ENCODE data around the gene FAM222A.

DNA sequence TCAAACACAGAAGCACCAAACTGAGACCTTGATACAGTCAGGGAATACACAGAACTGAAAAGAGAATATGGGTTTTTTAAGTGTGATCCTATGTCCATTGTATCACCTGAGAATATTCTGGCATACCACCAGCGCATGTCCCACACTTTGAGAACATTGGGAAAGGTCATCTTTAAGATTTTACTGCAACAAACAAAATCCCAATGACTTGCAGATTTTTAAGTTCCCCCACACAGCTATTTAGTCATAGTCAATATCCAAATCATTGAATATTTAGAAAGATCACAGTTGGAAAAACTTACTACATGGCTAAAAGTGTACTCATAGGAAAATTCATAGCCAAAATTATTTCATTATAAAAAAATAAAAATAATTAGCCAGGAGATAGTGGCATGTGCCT lies 65.1 kb downstream of the FAM222A start:
- TF ChIP-seq, protein P1, sequence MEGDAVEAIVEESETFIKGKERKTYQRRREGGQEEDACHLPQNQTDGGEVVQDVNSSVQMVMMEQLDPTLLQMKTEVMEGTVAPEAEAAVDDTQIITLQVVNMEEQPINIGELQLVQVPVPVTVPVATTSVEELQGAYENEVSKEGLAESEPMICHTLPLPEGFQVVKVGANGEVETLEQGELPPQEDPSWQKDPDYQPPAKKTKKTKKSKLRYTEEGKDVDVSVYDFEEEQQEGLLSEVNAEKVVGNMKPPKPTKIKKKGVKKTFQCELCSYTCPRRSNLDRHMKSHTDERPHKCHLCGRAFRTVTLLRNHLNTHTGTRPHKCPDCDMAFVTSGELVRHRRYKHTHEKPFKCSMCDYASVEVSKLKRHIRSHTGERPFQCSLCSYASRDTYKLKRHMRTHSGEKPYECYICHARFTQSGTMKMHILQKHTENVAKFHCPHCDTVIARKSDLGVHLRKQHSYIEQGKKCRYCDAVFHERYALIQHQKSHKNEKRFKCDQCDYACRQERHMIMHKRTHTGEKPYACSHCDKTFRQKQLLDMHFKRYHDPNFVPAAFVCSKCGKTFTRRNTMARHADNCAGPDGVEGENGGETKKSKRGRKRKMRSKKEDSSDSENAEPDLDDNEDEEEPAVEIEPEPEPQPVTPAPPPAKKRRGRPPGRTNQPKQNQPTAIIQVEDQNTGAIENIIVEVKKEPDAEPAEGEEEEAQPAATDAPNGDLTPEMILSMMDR (IDR thresholded peaks at IDR 0.05; ENCODE audit: low read depth, low read length, poor library complexity, severe bottlenecking), result no peak
- TF ChIP-seq EZH2phosphoT487 (IDR thresholded peaks at IDR 0.05; ENCODE audit: borderline replicate concordance, low read length), result no peak
